ENCODE results near the gene ACSM2A.
"Not testable (repeated sequence)": the region's sequence is repeated elsewhere in the genome, so short reads cannot be mapped to it uniquely, and the experiment has no call there.

The ACSM2A gene, protein sequence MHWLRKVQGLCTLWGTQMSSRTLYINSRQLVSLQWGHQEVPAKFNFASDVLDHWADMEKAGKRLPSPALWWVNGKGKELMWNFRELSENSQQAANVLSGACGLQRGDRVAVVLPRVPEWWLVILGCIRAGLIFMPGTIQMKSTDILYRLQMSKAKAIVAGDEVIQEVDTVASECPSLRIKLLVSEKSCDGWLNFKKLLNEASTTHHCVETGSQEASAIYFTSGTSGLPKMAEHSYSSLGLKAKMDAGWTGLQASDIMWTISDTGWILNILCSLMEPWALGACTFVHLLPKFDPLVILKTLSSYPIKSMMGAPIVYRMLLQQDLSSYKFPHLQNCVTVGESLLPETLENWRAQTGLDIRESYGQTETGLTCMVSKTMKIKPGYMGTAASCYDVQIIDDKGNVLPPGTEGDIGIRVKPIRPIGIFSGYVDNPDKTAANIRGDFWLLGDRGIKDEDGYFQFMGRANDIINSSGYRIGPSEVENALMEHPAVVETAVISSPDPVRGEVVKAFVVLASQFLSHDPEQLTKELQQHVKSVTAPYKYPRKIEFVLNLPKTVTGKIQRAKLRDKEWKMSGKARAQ

DNA sequence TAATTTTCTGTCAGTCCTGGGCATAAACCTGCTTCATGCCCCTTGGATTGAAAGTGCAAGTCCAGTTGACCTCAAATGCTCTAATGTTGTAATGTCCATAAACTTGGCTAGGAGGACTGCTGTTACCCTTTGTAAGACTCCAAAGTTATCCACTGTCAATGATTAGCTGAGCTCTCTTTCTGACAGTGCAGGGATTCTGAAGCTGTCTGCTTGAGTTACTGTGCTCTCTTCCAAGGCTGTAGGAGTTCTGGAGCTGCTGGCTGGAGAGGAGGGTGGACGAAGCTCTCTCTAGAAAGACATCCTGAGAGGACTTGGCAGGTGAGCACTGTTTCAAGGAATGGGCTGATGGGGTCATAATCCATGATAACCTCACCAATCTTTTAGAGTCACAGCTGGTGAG lies at the start of gene ACSM2A:
Gene ACSM2A (plus strand): TSS at position 158 of the 400 bp plus-strand sequence. CDS start 8,594 bp downstream, outside the sequence.
- not testable (repeated sequence) for DNase-seq

DNA sequence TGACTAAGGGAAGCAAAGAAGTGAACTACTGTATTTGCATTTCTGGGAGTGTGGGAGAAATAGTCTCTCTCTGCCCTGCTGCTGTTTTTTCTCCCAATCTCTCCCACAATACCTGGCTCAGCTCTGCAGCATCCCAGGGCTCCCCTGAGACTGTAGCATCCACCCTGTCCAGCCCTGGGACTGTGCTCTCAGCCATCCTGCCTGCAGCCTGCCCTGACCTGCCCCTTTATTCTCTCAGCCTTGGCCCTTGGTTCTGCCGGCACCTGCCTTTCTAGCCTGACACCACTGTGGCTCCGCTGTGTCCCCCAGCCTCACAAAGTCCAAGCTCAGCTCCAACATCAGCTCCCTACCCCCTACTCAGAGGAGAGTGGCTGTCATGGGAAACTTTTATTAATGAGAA lies 48.7 kb upstream of the ACSM2A start:
- no peak for DNase-seq

DNA sequence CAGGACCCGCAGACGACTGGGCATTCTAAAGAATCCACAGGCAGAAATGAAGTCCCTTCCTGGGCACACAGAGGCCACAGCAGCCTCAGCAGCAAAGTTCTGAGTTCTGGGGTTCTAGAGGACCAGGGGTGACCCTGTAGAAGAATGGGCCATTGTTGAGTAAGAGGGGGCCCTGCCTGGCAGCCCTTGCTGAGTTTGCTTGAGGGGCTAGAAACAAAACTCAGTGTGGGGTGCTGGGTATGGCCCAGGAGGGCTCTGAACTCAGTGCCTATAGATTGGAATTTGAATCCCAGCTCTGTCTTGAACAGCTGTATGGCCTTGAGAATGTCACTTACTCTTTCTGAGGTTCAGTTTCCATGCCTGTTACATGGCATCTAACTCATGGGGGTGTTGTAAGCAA lies 46.7 kb upstream of the ACSM2A start, which contains the start of gene PDILT:
Gene PDILT (minus strand): TSS at position 101 of the 400 bp plus-strand sequence. CDS start 5,437 bp downstream, outside the sequence.
- no peak for DNase-seq

DNA sequence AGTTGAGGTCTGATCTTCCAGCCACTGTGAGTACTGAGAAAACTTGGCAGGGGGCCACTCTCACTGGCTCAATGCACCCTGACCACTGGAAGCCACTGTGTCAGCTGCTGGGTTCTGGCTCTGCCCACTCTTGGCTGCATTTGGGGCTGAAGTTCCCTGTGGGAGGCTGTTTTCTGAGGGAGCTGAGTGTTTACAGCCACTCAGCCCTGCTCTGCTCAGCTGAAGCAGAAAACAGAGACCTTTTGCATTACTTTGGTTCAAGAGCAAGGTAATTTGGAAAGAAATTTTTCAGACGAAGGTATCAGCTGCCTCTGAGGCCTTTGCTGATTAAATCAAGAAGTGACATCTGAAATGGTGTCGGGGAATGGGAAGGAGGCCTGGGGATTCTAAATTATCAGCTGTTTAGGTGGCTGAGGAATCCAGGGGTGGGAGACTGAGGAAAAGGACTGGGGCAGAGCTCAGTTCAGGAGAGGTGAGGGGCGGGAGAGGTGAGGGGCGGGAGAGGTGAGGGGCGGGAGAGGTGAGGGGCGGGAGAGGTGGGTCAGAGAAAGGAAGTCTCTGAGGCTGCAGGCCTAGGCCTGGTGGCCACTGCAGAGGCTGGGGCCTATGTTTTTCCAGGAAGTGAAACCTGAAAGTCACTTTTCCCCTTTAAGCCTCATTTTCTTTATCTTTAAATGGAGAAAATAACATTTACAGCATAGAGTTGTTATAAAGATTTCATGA lies 41.8 kb upstream of the ACSM2A start, which contains the start of gene ACSM5:
Gene ACSM5 (plus strand): TSS at position 137 of the 723 bp plus-strand sequence. CDS start 1,951 bp downstream, outside the sequence.
- no peak for DNase-seq

DNA sequence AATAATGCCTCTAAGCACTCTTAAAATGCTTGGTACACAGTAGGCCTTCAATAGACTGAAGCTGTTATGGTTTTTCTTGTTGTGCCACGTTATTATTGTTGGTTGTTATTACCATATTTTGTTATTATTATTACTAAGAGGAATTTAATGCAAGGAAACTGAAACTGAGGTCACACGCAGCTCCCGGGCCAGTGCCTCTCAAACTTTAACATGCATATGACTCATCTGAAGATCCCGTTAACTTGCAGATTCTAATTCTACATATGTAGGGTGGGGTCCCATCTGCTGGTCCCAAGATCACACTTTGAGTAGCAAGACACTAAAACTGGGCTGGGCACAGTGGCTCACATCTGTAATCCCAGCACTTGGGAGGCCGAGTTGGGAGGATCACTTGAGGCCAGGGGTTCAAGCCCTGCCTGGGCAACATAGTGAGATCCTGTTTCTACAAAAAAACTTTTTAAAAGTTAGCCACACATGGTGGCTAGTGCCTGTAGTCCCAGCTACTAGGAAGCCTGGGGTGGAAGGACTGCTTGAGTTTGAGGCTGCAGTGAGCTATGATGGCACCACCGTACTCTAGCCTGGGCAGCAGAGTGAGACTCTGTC lies 41.1 kb upstream of the ACSM2A start:
- no peak for DNase-seq

DNA sequence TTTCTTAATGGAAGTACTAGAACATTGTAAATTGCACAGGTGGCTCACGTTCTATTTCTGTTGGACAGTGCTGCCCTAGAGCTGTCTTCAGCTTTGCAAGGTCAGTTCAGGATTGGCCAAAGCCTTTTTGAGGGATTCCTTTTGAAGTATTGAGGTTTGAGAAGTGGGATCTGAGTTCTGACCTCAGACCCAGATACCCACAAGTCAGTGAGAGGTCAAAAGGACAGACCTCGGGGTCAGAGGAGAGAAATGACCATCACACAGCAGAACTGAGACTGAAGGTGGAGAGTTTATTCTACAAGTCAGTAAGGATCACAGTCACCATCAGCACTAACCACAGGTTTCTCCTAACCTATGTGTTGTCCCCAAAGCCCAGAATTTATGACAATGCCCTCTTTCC lies 40.3 kb upstream of the ACSM2A start:
- no peak for DNase-seq

DNA sequence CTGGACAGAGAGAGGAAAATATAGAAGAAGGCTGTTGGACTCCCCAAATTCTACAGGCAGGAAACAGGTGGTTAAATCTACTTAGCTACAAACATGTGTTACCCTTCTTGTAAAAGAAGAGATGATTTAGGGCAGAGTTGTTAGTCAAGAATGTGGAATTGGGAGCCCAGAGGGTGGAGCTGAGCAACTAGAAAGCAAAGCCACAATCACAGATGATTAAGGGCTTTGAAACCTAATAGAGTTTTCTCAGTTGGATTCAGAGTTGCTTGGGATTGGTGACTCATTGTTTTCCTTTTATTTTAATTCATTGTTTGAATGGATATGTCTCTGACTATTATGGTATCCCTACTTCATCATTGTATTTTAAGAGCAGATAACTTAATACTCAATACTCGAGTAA lies 35.8 kb upstream of the ACSM2A start:
- no peak for DNase-seq

DNA sequence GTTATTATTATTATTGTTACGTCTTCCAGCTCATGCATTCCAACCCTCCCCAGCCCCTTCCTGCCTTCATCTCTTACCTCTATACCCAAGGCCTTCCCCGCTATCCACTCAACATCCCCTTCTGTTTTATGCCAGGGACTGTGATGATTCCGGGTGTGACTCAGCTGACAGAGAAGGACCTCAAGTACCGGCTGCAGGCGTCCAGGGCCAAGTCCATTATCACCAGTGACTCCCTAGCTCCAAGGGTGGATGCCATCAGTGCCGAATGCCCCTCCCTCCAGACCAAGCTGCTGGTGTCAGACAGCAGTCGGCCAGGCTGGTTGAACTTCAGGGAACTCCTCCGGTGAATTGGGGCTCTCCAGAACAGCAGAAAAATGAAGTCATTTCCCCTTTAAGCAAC lies 32.2 kb upstream of the ACSM2A start:
- DNase-seq: not testable (repeated sequence)

DNA sequence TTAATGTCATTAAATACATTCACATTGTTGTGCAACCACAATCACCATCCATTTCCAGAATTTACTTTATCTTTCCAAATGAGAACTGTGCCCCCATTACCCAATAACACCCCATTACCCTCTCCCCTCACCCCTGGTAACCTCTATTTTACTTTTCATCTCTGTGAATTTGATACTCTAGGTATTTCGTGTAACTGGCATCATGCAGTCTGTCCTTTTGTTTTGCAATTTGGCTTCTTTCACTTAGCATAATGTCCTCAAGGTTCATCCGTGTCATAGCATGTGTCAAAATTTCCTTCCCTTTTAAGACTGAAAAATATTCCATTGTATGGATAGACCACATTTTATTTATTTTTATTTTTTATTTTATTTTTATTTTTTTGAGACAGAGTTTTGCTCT lies 29.6 kb upstream of the ACSM2A start:
- DNase-seq: not testable (repeated sequence)

DNA sequence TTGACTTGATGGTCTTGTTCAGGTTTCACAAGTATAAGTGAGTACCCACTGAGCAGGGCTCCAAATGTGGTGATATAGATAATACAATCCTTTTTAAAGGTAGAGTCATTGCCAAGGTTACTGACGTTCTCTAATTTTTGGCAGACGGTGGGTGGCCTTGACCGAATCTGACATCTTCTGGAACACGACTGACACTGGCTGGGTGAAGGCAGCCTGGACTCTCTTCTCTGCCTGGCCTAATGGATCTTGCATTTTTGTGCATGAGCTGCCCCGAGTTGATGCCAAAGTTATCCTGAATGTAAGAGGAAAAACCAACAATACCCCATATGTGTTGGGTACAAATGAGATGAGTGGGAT lies 27.6 kb upstream of the ACSM2A start:
- DNase-seq: not testable (repeated sequence)

DNA sequence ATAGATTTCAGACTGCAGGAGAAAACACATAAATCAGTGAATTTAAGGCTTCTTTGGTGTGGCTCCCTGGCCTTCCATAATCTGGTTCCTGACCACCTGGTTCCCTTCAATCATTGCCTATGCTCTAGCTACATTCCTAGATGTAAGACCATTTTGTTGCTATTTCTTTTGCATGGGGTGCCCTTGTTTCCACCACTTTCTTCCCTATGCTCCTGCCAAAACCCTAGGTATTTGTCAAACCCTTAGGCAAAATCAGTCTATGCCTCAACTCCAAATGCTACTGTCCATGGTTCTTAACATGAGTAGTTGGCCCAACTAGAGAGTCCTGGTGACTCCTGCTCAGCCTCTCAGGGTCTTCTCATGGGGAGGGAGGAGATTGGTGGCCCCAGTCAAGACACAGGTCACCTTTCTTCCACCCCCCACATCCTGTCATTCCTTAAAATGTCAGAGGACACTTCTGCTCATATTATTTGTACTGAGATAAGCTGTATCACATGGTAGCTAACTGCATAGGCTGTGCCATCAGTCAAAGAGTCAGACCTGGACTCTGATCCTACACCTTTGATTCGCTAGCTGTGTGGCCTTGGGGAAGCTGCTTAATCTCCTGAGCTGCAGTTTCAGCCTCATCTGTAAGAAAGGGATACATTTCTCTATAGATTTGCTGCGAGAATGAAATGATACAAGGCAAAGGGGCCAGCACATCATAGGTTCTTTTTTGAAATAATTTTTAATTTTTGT lies 27.0 kb upstream of the ACSM2A start:
- no peak for DNase-seq

DNA sequence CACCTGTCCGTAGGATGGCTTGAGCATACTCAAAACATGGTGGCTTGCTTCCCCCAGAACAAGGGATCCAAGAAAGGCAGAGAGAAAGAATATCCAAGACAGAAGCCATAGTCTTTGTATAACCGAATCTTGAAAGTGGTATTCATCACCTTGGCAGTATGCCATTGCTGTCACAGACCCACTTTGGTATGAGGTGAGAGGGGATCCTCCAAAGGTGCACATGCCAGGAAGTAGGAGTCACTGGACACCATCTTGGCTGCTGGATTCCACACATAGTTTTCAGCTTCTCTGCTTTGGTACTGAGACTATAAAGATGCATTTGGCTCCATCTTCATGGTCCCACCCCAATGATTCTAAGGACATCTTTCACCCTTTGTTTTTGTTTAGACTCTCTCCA lies 23.9 kb upstream of the ACSM2A start:
- DNase-seq: not testable (repeated sequence)

DNA sequence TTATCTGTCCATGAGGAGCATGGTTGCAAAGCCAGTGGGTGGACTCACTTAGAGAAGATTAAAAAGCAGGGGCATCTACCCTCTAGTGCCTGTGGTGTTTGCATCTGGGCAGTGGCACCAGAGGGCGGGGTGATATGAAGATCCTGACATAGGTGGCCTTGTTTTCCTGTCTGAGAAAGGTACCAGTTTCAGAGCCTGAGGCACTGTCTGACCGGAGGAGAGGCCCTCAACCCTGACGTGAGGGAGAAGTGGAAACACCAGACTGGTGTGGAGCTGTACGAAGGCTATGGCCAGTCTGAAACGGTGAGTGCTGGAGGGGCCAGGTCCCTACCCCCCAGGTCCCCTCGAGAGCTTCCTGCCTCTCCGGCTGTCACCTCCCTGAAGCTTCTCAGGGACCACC lies 21.8 kb upstream of the ACSM2A start:
- DNase-seq: not testable (repeated sequence)

DNA sequence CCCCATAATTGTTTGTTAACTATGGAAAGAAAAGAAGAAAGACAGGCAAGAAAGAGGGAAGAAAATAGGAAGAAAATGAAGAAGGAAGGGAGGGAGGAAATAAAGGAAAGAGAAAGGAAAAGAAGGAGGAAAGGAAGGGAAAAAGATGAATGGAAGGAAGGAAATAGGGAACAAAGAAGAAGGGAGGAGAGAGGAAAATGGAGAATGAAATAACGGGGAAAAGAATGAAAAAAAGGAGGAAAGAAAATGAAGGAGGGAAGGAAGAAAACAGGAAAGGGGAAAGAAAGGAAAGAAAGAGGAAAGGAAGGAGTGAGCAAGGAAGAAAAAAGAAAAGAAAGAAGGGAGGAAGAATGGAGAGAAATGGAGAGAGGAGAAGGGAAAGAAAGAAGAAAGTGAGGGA lies 20.8 kb upstream of the ACSM2A start:
- DNase-seq: not testable (repeated sequence)

DNA sequence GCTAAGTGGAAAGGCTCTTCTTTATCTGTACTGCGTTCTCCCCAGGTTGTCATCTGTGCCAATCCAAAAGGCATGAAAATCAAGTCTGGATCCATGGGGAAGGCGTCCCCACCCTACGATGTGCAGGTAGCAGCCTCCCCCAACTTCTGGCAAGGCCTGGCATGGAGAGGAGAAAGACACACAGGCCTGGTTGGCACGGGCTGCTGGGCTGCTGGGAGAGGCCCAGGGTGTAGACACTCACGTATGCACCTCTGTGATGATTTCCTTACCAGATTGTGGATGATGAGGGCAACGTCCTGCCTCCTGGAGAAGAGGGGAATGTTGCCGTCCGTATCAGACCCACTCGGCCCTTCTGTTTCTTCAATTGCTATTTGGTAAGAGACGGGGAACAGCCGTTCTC lies 20.4 kb upstream of the ACSM2A start:
- DNase-seq: no peak

DNA sequence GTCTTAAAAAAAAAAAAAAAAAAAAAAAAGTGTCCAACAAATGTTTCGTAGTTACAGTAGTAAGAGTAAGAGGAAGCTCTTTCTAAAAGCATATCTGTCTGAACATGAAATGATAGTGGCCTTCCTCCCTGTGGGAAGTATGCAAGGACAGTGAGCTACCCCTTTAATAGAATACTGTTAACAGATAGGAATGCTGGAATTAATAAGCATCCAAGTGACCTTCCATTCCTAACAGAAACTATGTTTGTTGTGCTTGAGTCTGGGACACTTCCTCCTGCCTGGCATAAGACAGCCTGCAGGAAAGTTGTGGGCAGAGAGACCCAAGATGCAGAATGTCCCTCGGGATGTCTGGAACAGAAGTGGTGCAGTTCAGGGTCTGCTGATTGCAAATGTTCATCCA lies 12.4 kb upstream of the ACSM2A start:
- not testable (repeated sequence) for DNase-seq

DNA sequence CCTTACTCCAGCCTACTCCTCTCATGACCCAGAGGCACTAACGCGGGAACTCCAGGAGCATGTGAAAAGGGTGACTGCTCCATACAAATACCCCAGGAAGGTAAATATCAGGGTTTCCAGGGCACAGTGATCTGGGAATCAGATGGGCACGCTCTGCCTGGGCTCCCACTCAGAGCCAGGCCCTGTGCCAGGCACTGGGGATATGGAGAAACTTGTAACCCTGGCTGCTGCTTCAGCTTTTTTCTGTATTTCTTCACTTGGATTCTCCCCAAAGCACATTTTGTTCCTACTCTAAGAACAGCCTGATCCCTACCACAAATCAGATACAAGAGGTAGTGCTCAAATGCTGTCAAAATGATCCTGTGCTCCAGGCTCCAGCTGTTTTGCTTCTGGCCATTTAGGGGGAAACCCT lies 11.5 kb upstream of the ACSM2A start:
- DNase-seq: not testable (repeated sequence)

DNA sequence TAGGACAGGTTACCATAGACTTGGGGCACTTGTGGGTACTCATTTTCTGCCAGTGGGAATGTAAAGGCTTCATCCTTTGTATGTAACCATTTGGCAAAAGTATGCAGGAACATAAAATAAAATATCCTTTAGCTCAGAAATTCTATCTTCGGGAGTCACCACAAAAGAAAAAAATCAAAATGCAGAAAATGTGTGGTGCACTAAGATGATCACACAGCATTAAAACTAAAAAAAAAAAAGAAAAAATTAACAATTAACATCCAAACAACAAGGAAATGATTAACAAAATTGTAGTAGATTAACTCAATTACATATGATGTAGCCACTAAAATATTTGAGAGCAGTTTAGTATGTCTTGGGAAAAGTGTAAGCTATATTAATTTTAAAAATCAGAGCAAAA lies 10.6 kb upstream of the ACSM2A start:
- DNase-seq: not testable (repeated sequence)

DNA sequence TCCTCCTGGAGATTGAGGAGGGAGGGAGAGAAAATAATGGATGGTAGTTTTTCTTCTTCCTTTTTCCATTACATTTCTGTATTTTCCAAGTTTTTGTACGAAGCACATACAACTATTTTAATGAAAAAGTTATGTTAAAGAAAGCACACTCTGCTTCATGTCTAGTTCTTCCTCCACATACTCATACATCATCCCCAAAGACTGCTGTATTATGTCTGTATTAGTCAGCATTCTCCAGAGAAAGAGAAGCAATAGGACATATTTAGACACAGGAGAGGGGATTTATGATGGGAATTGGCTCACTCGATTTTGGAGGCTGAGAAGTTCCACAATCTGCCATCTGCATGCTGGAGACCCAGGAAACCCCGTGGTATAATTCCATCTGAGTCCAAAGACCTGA lies 10.1 kb upstream of the ACSM2A start:
- DNase-seq: no peak

DNA sequence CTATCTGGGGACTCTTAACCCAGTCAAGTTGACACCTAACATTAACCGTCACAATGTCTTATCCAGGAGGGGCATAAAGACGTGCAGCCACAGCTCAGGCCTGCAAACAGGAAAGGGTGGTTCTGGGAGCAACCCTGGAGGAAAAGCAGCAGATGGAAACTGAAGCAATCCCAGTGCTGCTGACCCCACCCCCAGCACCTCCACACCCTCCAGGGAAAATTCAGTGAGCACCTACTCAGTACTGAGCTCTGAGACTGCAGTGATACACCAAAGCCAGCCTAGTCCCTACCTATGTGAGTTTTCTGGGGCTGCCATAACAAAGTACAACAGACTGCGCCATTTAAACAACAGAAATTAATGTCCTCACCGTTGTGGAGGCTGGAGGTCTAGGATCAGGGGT lies 9.5 kb upstream of the ACSM2A start:
- DNase-seq: not testable (repeated sequence)

DNA sequence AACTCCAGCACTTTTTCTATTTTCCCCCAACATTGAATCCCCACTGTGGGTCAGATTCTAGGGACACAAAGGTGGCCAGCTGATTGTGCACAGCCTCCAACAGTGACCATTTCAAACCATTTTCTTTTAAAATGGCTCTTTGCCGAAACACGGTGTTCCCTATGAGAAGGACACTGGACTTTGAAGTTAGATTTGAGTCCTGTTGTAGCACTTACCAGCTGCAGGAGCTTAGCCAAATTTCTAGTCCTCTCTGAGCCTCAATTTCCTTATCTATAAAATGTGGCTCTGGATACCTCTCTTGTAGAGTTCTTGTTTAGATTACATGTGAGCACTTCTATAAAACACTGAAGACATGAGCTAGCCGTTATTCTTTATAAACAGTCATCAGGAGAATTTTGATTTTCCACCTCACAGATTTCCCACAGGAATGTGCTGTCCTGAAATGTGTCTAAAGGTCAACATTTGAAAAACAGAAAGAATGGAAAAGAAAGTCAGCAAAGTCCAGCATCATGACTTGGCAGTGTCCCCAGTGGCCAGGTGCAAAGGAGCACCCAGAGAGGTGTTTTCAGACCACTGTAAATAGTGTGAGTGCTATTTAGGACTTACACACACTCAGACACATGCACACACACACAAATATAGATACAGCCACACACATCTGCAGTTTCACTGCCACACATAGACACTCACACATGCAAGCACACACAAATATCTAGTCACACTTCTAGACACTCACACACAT lies 4.5 kb upstream of the ACSM2A start:
- DNase-seq: not testable (repeated sequence)

DNA sequence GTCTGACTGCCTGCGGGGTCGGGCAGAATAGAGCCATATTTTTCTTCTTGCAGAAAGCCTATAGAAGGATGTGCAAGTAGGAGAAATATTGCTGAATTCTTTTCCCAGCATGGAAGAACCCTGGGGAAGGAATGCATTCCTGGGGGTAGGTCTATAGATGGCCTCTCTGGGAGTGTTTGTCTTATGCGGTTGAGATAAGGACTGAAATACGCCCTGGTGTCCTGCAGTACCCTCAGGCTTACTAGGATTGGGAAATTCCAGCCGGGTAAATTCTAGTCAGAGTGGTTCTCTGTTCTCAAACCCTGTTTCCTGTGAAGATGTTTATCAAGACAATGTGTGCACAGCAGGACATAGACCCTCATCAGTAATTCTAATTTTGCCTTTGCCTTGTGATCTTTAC lies 2.3 kb downstream of the ACSM2A start:
- DNase-seq: not testable (repeated sequence)

All from NCI-H146 (cell line).